Vagina (tissue), 2 donors: ENCODE measurements around the gene SCARF1. TPM values are rescaled to one million over a fixed set of nuclear protein-coding genes. Genes with fewer than 3 reads are reported as not detected.
A peak's percentile ranks its signal among the peaks of the same experiment; 100 is the strongest.

Experiments used
- DNase-seq, 2 donors: peaks; one replicate each; pipeline ENCODE4 v3.0.0-alpha.2; 2017; ENCODE audit errors: extremely low spot score in 2 of 2
- H3K27ac ChIP-seq: fragments of 200-600 bp; sonication (generic); one replicate; pipeline ENCODE4 v1.5.1; 2019
- H3K27me3 ChIP-seq: fragments of 200-600 bp; sonication (generic); one replicate; pipeline ENCODE4 v1.5.1; 2019
- H3K36me3 ChIP-seq, 2 donors: fragments of 200-600 bp; sonication (generic); one replicate each; pipeline ENCODE4 v1.5.1; 2017 to 2019
- H3K4me1 ChIP-seq: fragments of 200-600 bp; sonication (generic); one replicate; pipeline ENCODE4 v1.5.1; 2019
- H3K4me3 ChIP-seq, 2 donors: fragments of 200-600 bp; sonication (generic); 1 replicate in 1 of 2; 2 replicates in 1 of 2; pipeline ENCODE4 v1.5.1; 2016 to 2019
- H3K9me3 ChIP-seq: fragments of 200-600 bp; sonication (generic); one replicate; pipeline ENCODE4 v1.5.1; 2019
- CTCF ChIP-seq, 3 experiments: fragments of 450-650 bp in 2 of 3; fragments of 200-600 bp in 1 of 3; sonication (generic) in 1 of 3; IDR thresholded peaks; one replicate each; pipeline ENCODE4 v1.5.1; 2017 to 2019; ENCODE audit warnings: antibody characterized with exemption in 3 of 3, mild to moderate bottlenecking in 2 of 3, moderate library complexity in 2 of 3
- POLR2A ChIP-seq, 2 donors: fragments of 450-650 bp; IDR thresholded peaks; one replicate each; pipeline ENCODE4 v1.6.1; 2017; ENCODE audit warnings: antibody characterized with exemption in 2 of 2, mild to moderate bottlenecking in 2 of 2, moderate library complexity in 2 of 2
- POLR2AphosphoS5 ChIP-seq, 2 donors: sonication (generic); formaldehyde crosslinking; IDR thresholded peaks; one replicate each; pipeline ENCODE4 v1.9.0; 2017; ENCODE audit warnings: antibody characterized with exemption in 2 of 2, mild to moderate bottlenecking in 2 of 2, low read depth in 1 of 2; ENCODE audit not compliant: insufficient read depth in 1 of 2
- intact Hi-C: fragments of 100-400 bp; cut with DNase I; formaldehyde crosslinking; loops from one replicate; pipeline ENCODE4 v1.15.1; 2023
- small RNA-seq: library from RNA; depleted of rRNA; stranded (forward); fragments of <200 nt; gene quantifications from one replicate; pipeline ENCODE3, GENCODE V24; 2016
- total RNA-seq: library from RNA; depleted of rRNA; stranded (reverse); fragments of >200 nt; gene quantifications from one replicate; pipeline ENCODE4 v1.2.3, GENCODE V29; 2016

SCARF1 gene
- total RNA-seq, 1 donor from 2014 or later = 26.3 TPM

GRCh38 chr17:1590747-1591473 lies 54.6 kb downstream of the SCARF1 start:
- H3K27me3 ChIP-seq = no peaks in the 10 kb centered on the region
- H3K4me3 ChIP-seq = no peak overlapping the region
- no peaks in the 10 kb centered on the region for H3K9me3 ChIP-seq
- H3K36me3 ChIP-seq = no peaks in the 10 kb centered on the region
- no peak for TF ChIP-seq CTCF (IDR thresholded peaks at IDR 0.05)
- TF ChIP-seq POLR2A (IDR thresholded peaks at IDR 0.05) = no peak
- TF ChIP-seq POLR2AphosphoS5 (IDR thresholded peaks at IDR 0.05; ENCODE audit: insufficient read depth in 1 of 2, low read depth in 1 of 2) = no peak
- intact Hi-C loops = no loop called here
- DNase-seq = no peak
- H3K4me1 ChIP-seq = peaks cover 24% of the 10 kb centered on the region
- H3K27ac ChIP-seq = peak overlapping the region; percentile 69

DNA sequence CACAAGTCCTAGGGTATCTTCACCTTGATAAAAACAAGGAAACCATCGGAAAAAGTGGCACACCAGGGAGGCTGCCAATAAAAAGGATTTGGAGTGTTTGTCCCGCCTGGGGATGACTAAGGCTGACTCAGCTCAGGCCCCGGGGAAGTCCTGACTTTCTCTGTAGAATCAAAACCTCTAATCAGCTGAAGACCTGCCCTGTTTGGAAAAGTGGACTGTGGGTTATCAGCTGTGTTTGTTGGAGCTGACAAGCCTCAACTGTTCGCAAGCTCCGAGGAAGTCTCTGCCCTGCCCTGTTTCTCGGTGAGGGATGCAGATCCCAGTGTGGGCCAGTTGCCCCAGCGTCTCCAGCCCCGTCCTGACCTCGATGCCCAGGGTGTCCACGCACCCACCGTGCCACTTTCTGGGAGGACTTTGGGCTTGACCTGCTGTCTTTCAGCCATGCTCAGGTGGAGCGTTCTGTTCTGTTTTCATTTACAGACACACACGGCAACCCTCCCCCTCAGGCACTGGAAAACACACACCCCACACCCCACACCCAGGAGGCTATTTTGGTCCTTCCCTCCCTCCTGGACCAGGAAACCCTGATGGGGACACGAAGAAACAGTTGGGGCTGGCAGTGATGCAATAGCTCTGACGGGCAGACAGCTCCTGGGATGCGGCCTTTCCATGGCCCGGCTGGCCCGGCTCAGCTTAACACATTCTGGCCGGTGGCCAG lies 55.3 kb downstream of the SCARF1 start:
- no peaks in the 10 kb centered on the region for H3K9me3 ChIP-seq
- H3K27me3 ChIP-seq = no peaks in the 10 kb centered on the region
- peak overlapping the region; percentile 69 for H3K27ac ChIP-seq
- peaks cover 24% of the 10 kb centered on the region for H3K4me1 ChIP-seq
- TF ChIP-seq POLR2AphosphoS5 (IDR thresholded peaks at IDR 0.05; ENCODE audit: insufficient read depth in 1 of 2, low read depth in 1 of 2) (peak in 1 of 2 donors; percentile 66), POLR2A (IDR thresholded peaks at IDR 0.05) (no peak), CTCF (IDR thresholded peaks at IDR 0.05) (no peak)
- H3K36me3 ChIP-seq = no peaks in the 10 kb centered on the region
- no peak overlapping the region for H3K4me3 ChIP-seq
- no peak for DNase-seq
- intact Hi-C loops = no loop called here

DNA sequence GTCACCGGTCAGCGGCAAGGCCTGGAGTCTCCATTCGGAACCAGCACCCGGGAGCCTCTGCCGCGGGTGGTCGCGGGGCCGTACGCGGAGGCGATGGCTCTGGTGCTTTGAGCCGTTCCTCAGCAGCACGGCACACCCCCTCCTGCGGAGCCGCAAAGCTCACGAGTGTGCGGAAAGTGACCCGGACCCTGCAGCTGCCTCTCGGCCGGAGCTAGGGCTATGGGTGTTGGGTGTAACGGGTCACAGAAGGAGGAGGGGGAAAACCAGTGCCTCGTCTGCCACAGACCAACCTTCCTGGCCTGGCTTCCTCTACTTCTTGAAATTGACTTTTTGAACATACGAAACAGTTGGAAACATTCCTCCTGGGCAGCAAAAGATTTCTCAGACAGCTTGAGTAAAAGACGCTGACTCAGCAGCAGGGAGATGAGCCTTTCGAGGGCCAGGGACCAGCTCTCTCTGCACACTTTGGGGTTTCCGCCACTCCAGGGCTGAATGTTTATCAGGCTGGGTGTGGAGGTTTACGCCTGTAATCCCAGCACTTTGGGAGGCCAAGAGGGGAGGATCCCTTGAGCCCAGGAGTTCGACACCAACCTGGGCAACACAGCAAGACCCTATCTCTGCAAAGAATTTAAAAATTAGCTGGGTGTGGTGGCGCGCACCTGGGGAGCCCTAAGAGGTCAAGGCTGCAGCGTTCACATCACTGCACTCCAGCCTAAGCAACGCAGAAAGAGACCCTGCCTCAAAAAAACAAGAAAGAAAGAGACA lies 56.5 kb downstream of the SCARF1 start:
- H3K27ac ChIP-seq = no peak overlapping the region
- H3K4me3 ChIP-seq = no peak overlapping the region
- no peaks in the 10 kb centered on the region for H3K9me3 ChIP-seq
- H3K36me3 ChIP-seq = no peaks in the 10 kb centered on the region
- no peak for DNase-seq
- TF ChIP-seq POLR2AphosphoS5 (IDR thresholded peaks at IDR 0.05; ENCODE audit: insufficient read depth in 1 of 2, low read depth in 1 of 2) (no peak), POLR2A (IDR thresholded peaks at IDR 0.05) (no peak), CTCF (IDR thresholded peaks at IDR 0.05) (no peak)
- H3K27me3 ChIP-seq = no peaks in the 10 kb centered on the region
- intact Hi-C loops = no loop called here
- peaks cover 24% of the 10 kb centered on the region for H3K4me1 ChIP-seq

- DNase-seq = no peak
- intact Hi-C loops = no loop called here
- H3K9me3 ChIP-seq = no peaks in the 10 kb centered on the region
- TF ChIP-seq CTCF (IDR thresholded peaks at IDR 0.05) (no peak), POLR2A (IDR thresholded peaks at IDR 0.05) (no peak), POLR2AphosphoS5 (IDR thresholded peaks at IDR 0.05; ENCODE audit: insufficient read depth in 1 of 2, low read depth in 1 of 2) (no peak)
- H3K4me3 ChIP-seq = no peak overlapping the region
- H3K27me3 ChIP-seq = no peaks in the 10 kb centered on the region
- peaks cover 3% of the 10 kb centered on the region for H3K4me1 ChIP-seq
- H3K36me3 ChIP-seq = no peaks in the 10 kb centered on the region
- H3K27ac ChIP-seq = no peak overlapping the region
These were observed 61.4 kb downstream of the SCARF1 start for GRCh38 chr17:1584167-1584566.

Small RNA genes lying within 50 kb of the gene (small RNA-seq; reads per million reads assigned to genes)
- not detected for gene RN7SL105P

Other genes with a start within 250 kb of the SCARF1 start
- 487 TPM for gene YWHAE, start 245.5 kb downstream of the SCARF1 start, total RNA-seq
- gene CRK, start 189.5 kb downstream of the SCARF1 start, total RNA-seq = 57.5 TPM
- 118 TPM for gene MYO1C, start 153.0 kb downstream of the SCARF1 start, total RNA-seq
- 96.0 TPM for gene INPP5K, start 129.1 kb downstream of the SCARF1 start, total RNA-seq
- gene PITPNA, start 82.9 kb downstream of the SCARF1 start, total RNA-seq = 46.4 TPM
- 5.2 TPM for gene SLC43A2, start 16.9 kb downstream of the SCARF1 start, total RNA-seq
- 7.1 TPM for gene RILP, start 4.1 kb upstream of the SCARF1 start, total RNA-seq
- gene PRPF8, start 39.1 kb upstream of the SCARF1 start, total RNA-seq = 247 TPM
- gene TLCD2, start 64.6 kb upstream of the SCARF1 start, total RNA-seq = 10.8 TPM
- 57.2 TPM for gene WDR81, start 79.0 kb upstream of the SCARF1 start, total RNA-seq
- 23.8 TPM for gene SERPINF2, start 97.1 kb upstream of the SCARF1 start, total RNA-seq
- 1,040 TPM for gene SERPINF1, start 116.3 kb upstream of the SCARF1 start, total RNA-seq
- gene SMYD4, start 184.2 kb upstream of the SCARF1 start, total RNA-seq = 16.7 TPM
- 30.9 TPM for gene RPA1, start 184.3 kb upstream of the SCARF1 start, total RNA-seq